ENCODE data around the gene TDRD9. TPM values are rescaled to one million over a fixed set of nuclear protein-coding genes. Genes with fewer than 3 reads are reported as not detected.
"Not testable (repeated sequence)": the region's sequence is repeated elsewhere in the genome, so short reads cannot be mapped to it uniquely, and the experiment has no call there.

The TDRD9 gene
- total RNA-seq, 1 donor from 2014 or later: 2.7 TPM

DNA sequence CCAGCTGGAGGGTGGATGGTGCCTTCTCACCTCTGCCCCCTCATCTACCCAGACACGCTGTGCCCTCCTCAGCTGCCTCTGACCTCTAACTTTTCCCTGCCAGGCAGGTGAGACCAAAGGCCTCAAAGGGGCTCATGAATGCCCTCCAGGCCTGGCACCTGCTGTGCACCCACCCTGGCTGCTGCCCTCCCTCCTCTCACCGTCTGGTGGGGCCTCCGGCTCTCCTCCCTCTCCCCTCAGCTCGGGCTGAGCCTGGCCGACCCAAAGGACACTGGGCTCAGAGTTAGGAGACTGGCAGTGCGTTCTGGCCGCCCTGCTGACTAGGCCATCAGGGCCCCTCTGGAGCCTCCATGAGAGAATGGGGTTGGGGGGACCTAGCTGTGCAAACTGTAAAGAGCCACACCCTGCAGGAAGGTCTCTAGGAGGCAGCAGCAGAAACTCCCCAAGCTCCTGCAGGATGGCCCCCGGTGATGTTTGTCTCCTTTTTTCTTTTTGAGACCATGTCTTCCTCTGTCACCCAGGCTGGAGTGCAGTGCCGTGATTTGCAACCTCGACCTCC, 40.6 kb upstream of the TDRD9 start:
- H3K4me3 ChIP-seq (ENCODE audit: low read depth, low read length): no peak overlapping the region
- DNase-seq (ENCODE audit: low read depth): no peak
- TF ChIP-seq, protein P1, sequence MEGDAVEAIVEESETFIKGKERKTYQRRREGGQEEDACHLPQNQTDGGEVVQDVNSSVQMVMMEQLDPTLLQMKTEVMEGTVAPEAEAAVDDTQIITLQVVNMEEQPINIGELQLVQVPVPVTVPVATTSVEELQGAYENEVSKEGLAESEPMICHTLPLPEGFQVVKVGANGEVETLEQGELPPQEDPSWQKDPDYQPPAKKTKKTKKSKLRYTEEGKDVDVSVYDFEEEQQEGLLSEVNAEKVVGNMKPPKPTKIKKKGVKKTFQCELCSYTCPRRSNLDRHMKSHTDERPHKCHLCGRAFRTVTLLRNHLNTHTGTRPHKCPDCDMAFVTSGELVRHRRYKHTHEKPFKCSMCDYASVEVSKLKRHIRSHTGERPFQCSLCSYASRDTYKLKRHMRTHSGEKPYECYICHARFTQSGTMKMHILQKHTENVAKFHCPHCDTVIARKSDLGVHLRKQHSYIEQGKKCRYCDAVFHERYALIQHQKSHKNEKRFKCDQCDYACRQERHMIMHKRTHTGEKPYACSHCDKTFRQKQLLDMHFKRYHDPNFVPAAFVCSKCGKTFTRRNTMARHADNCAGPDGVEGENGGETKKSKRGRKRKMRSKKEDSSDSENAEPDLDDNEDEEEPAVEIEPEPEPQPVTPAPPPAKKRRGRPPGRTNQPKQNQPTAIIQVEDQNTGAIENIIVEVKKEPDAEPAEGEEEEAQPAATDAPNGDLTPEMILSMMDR (conservative IDR thresholded peaks at IDR 0.05; ENCODE audit: low read depth, low read length): no peak

DNA sequence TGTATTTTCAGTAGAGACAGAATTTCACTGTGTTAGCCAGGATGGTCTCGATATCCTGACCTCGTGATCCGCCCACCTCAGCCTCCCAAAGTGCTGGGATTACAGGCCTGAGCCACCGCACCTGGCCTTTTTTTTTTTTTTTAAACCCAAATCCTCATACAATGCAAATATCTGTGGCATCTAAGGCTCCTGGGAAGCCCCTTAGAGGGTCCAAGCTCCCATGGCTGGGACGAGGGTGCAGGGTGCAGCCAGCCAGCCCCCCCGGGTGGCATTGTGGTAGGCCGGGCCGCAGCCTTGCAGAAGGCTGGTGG, 39.3 kb upstream of the TDRD9 start:
- not testable (repeated sequence) for DNase-seq (ENCODE audit: low read depth); H3K4me3 ChIP-seq (ENCODE audit: low read depth, low read length)

DNA sequence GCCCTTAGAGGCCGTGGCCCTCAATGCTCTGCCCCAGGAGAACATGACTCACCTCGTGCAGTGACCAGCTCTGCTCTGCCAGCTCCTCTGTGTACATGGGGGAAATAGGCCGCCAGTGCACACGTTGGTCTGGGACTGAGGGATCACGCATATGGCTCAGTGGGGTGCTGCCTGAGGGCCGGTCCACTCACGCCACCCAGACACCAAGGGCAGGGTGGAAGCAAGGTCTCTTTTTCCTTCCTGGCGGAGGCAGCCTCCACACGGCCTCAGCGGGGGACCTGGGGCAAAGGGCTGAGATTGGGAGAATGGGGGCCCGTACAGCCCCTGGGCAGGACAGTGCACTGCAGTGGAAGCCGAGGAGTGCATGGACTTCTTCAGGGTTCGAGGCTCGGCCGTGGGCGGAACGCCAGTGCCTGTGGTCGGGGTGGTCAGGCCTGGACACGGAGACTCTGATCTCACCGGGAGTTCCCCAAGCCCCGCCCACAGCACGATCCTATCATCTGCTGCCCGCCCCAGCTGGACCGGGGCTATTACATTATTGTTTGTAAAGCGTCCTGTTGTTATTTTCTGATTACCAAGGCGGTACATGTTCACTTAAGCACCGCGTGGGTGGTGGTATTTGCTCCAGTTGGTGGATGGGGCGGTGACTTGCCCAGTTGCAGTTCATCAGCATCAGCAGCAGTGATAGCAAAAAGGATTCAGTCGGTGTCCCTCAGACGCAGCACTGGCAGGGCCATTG, 38.8 kb upstream of the TDRD9 start:
- TF ChIP-seq, protein P1 (conservative IDR thresholded peaks at IDR 0.05; ENCODE audit: low read depth, low read length): no peak
- peak overlapping the region; percentile 25 for H3K4me3 ChIP-seq (ENCODE audit: low read depth, low read length)
- DNase-seq (ENCODE audit: low read depth): no peak

DNA sequence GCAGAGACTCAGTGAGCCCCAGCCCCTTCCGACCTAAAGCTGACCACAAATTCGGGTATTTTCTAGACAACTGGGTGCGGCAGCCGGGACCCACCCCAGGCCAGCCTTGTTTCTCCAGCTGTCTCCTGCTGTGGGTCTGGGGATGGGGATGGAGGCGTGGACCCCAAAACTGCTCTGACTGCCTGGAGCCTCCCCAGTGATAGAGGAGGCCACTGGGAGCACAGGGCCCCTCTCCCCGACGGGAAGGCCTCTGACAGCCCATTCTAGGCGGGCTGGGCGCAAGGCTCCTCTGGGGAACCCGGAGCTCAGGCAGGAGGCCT, 38.2 kb upstream of the TDRD9 start:
- DNase-seq (ENCODE audit: low read depth): no peak
- TF ChIP-seq, protein P1 (conservative IDR thresholded peaks at IDR 0.05; ENCODE audit: low read depth, low read length): no peak
- H3K4me3 ChIP-seq (ENCODE audit: low read depth, low read length): no peak overlapping the region

DNA sequence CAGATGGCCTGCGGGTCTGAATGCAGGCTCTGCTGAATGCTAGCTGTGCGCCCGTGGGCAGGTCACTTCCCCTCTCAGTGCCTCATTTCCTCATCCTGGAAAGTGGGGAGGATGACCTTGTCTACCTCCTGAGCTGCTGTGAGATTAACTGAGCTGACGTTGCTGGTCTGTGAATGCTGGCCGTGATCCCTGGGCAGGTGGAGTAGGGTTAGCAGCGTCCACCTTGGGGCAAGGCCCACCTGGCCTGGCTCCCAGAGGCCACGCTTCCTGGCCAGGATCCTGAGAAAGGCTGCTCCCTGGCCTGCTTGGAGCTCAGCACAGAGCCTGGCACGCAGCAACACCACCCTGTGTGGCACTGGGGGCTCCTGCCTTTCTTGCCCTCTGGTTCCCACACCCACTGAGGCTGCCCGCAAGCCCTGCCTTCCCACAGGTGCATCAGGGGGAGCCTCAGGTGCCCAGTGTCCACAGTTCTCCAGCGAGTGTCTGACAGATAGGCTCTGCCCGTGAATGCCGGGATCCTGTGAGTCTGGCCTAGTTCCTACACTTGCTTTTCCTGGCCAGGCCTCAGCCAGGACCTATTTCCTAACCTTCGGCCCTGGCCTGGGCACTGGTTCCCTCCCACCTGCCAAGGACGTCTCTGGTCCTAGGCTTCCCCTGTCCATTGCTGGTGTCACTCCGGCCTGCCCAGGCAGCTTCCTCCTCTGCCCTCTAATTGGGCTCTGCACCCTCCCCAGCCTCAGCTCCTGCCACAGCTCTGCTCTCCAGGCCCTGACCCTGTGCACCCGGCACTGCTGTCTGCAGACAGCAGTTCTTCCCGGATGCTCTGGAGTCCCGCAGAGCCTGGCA, 37.2 kb upstream of the TDRD9 start:
- TF ChIP-seq, protein P1 (conservative IDR thresholded peaks at IDR 0.05; ENCODE audit: low read depth, low read length): no peak
- DNase-seq (ENCODE audit: low read depth): no peak

DNA sequence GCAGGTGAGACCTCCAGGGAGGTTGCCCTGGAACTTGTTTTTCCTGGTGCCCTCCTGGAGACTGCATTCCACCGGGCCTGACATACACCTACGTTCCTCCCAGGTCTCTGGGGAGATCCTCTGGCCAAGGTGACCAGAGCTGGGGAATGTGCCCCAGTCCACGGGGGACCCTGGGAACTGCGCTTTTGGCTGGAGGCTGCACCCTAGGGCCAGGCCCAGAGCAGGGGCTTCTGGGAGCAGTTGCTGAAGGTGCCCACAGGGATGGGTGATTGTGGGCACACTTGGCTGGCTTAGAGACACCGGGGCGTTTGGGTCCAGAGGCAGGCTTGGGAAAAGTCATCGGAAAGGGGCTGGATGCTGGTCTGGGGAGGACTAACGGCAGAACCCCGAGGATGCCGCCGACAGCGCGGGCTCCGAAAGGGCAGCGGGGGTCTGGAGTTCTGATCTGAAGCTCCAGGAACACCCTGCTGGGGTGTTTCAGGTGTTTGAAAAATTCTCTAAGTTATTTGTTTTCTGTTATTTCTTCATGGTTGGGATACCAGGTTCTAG, 36.5 kb upstream of the TDRD9 start:
- TF ChIP-seq, protein P1 (conservative IDR thresholded peaks at IDR 0.05; ENCODE audit: low read depth, low read length): no peak
- no peak for DNase-seq (ENCODE audit: low read depth)
- H3K4me3 ChIP-seq (ENCODE audit: low read depth, low read length): no peak overlapping the region

More for the DNA sequence above, 37.2 kb upstream of the TDRD9 start:
- H3K4me3 ChIP-seq (ENCODE audit: low read depth, low read length): no peak overlapping the region

DNA sequence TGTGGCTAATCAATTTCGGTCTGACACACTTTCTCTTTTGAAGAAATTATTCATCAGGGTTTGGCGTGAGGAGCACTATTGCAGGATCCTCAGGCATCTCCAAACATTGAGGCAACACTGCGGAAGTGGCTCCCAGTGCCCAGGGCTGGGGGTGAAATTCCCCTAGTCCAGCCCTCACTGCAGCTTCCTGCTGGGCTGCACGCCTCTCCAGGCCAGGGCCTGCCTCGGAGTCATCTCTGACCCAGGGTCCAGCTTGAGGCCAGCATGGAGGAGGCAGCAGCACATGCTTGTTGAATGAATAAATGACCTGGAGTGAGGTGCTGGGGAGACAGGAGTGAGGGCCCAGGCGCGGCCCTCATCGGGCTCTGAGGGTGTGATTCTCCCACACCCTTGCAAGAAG, 36.0 kb upstream of the TDRD9 start:
- TF ChIP-seq, protein P1 (conservative IDR thresholded peaks at IDR 0.05; ENCODE audit: low read depth, low read length): no peak
- no peak for DNase-seq (ENCODE audit: low read depth)
- H3K4me3 ChIP-seq (ENCODE audit: low read depth, low read length): no peak overlapping the region
